Upper lobe of left lung (tissue), 4 donors: ENCODE measurements around the gene SPTBN5.

ENCODE experiments used
- CTCF ChIP-seq, 6 experiments: fragments of 450-650 bp in 4 of 6; fragments of 200-600 bp in 2 of 6; sonication (generic) in 2 of 6; IDR thresholded peaks; one replicate each; pipeline ENCODE4 v1.5.1; 2016 to 2019; ENCODE audit warnings: antibody characterized with exemption in 6 of 6
- POLR2A ChIP-seq, 4 donors: fragments of 450-650 bp; IDR thresholded peaks; one replicate each; pipeline ENCODE4 v1.5.1; 2016 to 2017; ENCODE audit warnings: antibody characterized with exemption in 4 of 4, mild to moderate bottlenecking in 2 of 4
- POLR2AphosphoS5 ChIP-seq, 2 donors: sonication (generic); formaldehyde crosslinking; IDR thresholded peaks; one replicate each; pipeline ENCODE4 v1.5.1; 2017; ENCODE audit warnings: antibody characterized with exemption in 2 of 2

- TF ChIP-seq POLR2AphosphoS5 (IDR thresholded peaks at IDR 0.05) (no peak), CTCF (IDR thresholded peaks at IDR 0.05) (no peak), POLR2A (IDR thresholded peaks at IDR 0.05) (no peak)
These were observed 84.7 kb downstream of the SPTBN5 start for GRCh38 chr15:41809121-41809520.
